Measurements from ENCODE around the gene RRBP1. TPM values are rescaled to one million over a fixed set of nuclear protein-coding genes. Genes with fewer than 3 reads are reported as not detected.

The RRBP1 gene
- total RNA-seq, 6 experiments from 2014 or later: 121 to 274 (median 193) TPM

DNA sequence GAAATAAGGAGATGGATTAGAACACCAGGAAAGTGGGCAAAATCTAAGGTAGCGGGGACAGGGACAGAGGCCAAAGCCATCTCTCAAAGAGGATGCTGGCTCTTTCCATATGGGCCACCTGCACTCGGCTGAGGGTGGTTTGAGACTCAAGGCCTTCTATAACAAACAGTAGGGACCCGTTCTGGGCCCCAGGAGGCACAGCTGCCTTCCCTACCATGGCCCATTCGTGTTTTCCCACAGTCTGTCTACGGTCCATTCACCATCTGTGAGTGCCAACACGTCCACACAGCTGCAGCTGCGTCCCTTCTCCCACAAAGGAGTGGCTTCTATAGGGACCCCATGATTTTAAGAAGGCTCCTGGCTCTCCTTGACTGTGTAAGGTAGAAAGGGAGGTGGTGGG is 18.6 kb upstream of the RRBP1 start:
- WGBS (ENCODE audit: insufficient coverage, low coverage, low lambda C conversion rate, missing lambda C conversion rate): 83% methylated on average over 6 of the region's 7 CpGs
- Histone ChIP-seq H3K27ac (no peak overlapping the region), H3K27me3 (no peaks in the 10 kb centered on the region), H3K4me1 (no peaks in the 10 kb centered on the region), H3K36me3 (no peaks in the 10 kb centered on the region), H3K4me3 (no peak overlapping the region), H3K9me3 (no peaks in the 10 kb centered on the region)
- intact Hi-C loops (cut with DNase I): no loop called here
- no peak for TF ChIP-seq POLR2A (IDR thresholded peaks at IDR 0.05)
- TF ChIP-seq, protein P1, sequence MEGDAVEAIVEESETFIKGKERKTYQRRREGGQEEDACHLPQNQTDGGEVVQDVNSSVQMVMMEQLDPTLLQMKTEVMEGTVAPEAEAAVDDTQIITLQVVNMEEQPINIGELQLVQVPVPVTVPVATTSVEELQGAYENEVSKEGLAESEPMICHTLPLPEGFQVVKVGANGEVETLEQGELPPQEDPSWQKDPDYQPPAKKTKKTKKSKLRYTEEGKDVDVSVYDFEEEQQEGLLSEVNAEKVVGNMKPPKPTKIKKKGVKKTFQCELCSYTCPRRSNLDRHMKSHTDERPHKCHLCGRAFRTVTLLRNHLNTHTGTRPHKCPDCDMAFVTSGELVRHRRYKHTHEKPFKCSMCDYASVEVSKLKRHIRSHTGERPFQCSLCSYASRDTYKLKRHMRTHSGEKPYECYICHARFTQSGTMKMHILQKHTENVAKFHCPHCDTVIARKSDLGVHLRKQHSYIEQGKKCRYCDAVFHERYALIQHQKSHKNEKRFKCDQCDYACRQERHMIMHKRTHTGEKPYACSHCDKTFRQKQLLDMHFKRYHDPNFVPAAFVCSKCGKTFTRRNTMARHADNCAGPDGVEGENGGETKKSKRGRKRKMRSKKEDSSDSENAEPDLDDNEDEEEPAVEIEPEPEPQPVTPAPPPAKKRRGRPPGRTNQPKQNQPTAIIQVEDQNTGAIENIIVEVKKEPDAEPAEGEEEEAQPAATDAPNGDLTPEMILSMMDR (IDR thresholded peaks at IDR 0.05): no peak
- no peak for ATAC-seq
- DNase-seq: no peak

DNA sequence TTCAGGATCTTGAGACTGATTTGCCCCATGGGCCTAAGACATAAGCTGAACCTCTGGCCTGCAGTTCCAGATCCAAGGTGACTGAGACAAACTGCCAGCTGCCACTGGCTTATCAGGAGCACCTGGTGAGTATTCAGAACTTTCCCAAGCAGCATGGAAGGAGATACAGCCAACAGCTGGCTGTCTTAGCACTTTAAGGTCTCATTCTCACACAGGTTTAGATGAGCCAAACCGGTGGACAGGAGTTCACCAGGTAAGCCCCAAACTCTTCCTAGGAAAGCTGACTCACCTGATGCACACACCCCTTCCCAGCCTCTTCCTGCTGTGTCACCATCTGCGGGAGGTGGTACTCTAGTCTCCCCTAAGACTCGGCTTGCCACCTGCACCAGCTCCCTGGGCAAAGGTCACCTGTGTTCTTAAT is 17.9 kb upstream of the RRBP1 start, which contains the start of gene BANF2:
TSS of gene BANF2 (plus strand) at position 36 of the 421 bp plus-strand sequence. CDS start 25,060 bp downstream, outside the sequence.
- H3K9me3 ChIP-seq: no peaks in the 10 kb centered on the region
- ATAC-seq (no peak), DNase-seq (no peak)
- H3K4me3 ChIP-seq: no peak within 1 kb of the TSS
- intact Hi-C loops (cut with DNase I): no loop called here
- H3K4me1 ChIP-seq: no peaks in the 10 kb centered on the region
- H3K27me3 ChIP-seq: no peaks in the 10 kb centered on the region
- no peaks in the 10 kb centered on the region for H3K36me3 ChIP-seq
- whole genome bisulfite sequencing (ENCODE audit: insufficient coverage, low coverage, low lambda C conversion rate, missing lambda C conversion rate): 79% methylated on average over 2 of the region's 3 CpGs
- no peak within 1 kb of the TSS for H3K27ac ChIP-seq
- TF ChIP-seq POLR2A (IDR thresholded peaks at IDR 0.05): no peak
- TF ChIP-seq, protein P1 (IDR thresholded peaks at IDR 0.05): no peak

DNA sequence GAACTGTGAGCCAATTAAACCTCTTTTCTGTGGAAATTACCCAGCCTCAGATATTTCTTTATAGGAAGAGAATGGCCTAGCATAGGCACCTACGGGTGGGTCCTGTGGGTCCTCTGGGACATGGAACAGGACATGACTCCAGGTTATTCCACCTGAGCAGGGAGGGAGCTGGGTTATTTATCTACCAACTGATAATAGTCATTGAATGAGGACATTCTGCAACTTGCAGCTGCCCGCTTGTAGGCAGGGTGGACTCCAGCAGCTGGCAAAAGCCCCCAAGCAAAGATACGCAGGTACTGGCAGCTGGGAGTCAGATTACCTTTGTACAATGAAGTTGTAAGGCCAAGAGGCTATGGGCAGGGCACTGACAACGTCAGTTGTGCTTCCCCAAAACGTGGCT is 16.3 kb upstream of the RRBP1 start:
- Histone ChIP-seq H3K27ac (no peak overlapping the region), H3K4me3 (no peak overlapping the region), H3K9me3 (no peaks in the 10 kb centered on the region), H3K4me1 (no peaks in the 10 kb centered on the region), H3K36me3 (no peaks in the 10 kb centered on the region), H3K27me3 (no peaks in the 10 kb centered on the region)
- TF ChIP-seq, protein P1 (IDR thresholded peaks at IDR 0.05): no peak
- TF ChIP-seq POLR2A (IDR thresholded peaks at IDR 0.05): no peak
- 31% methylated on average over 3 of the region's 5 CpGs for whole genome bisulfite sequencing (ENCODE audit: insufficient coverage, low coverage, low lambda C conversion rate, missing lambda C conversion rate)
- no peak for ATAC-seq
- no peak for DNase-seq
- intact Hi-C loops (cut with DNase I): no loop called here

DNA sequence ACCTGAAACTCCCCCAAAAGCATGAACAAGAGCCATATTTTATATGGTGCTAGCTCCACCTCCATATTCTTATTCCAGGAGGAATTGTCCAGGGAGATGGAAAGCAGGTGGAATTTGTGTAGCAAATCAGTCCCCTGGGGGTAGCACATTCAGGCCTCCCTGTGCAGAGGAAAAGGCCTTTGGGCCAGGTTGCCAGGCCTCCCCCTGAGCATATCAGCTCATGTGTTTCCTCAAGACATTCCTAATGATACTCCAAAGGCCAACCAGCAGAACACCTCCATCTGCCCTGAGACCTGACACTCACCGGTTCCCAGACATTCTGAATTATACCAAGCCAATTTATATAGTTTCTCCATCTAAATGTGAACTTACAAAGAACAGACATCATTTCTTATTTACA is 15.1 kb upstream of the RRBP1 start:
- no peak overlapping the region for H3K4me3 ChIP-seq
- no peak overlapping the region for H3K27ac ChIP-seq
- ATAC-seq: no peak
- no peak for TF ChIP-seq POLR2A (IDR thresholded peaks at IDR 0.05)
- TF ChIP-seq, protein P1 (IDR thresholded peaks at IDR 0.05): no peak
- H3K4me1 ChIP-seq: no peaks in the 10 kb centered on the region
- H3K9me3 ChIP-seq: no peaks in the 10 kb centered on the region
- DNase-seq: no peak
- no peaks in the 10 kb centered on the region for H3K36me3 ChIP-seq
- H3K27me3 ChIP-seq: no peaks in the 10 kb centered on the region
- intact Hi-C loops (cut with DNase I): no loop called here
- no CpG with 5 or more reads among the region's 1 CpG for WGBS (ENCODE audit: insufficient coverage, low coverage, low lambda C conversion rate, missing lambda C conversion rate)

DNA sequence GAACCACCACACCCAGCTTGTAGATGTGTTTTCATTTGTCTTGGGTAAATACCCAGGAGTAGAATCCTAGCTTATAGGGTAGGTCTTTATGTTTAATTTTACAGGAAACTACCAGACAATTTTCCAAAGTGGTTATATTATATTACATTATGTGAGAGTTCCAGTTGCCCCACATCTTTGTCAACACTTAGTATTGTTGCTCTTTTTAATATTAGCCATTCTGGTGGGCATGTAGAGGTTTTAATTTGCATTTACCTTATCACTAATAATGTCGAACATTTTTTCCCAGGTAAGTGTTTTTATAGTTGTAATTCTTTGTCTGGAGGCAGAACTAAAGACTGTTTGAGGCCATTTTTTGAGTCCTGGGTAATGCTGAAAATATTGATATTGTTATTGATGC is 14.2 kb upstream of the RRBP1 start:
- DNase-seq: no peak
- intact Hi-C loops (cut with DNase I): no loop called here
- Histone ChIP-seq H3K27ac (no peak overlapping the region), H3K4me3 (no peak overlapping the region), H3K27me3 (no peaks in the 10 kb centered on the region), H3K9me3 (no peaks in the 10 kb centered on the region), H3K4me1 (no peaks in the 10 kb centered on the region), H3K36me3 (no peaks in the 10 kb centered on the region)
- 100% methylated on average over 1 of the region's 1 CpG for WGBS (ENCODE audit: insufficient coverage, low coverage, low lambda C conversion rate, missing lambda C conversion rate)
- no peak for ATAC-seq
- no peak for TF ChIP-seq POLR2A (IDR thresholded peaks at IDR 0.05)
- TF ChIP-seq, protein P1 (IDR thresholded peaks at IDR 0.05): no peak
